Colon (tissue), 2 donors: ENCODE measurements around the gene TMEM258.

Experiments
- FAIRE-seq: peaks from 2 replicates; lab custom pipeline; 2012; peaks lifted over from hg19 to GRCh38; lab: Jason Lieb, UNC
- donor health status: control.
- donor health status: control.

The TMEM258 gene

DNA sequence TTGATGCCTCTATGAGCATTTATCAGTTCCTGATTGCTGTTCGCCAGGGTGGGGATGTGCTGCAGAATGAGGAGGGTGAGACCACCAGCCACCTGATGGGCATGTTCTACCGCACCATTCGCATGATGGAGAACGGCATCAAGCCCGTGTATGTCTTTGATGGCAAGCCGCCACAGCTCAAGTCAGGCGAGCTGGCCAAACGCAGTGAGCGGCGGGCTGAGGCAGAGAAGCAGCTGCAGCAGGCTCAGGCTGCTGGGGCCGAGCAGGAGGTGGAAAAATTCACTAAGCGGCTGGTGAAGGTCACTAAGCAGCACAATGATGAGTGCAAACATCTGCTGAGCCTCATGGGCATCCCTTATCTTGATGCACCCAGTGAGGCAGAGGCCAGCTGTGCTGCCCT is 3.1 kb upstream of the TMEM258 start:
- no peak for FAIRE-seq

DNA sequence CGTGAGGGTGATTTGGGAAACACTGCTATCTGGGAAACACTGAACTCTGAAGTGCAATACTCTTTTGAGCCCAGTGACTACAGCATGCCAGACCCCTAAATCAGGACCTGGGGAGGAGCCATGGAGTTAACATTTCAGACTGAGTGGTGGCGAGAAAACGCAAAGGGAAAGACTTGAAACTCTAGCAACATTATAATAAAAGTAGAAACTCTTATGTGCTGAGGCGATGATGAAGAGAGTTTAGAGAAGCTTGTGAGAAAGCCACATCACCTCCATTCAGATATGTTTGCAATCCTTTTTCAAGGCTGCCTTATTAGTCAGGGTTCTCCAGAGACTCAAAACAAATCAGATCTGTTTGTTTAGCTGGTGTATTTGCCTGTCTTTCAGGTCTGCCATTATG is 2.2 kb upstream of the TMEM258 start:
- no peak for FAIRE-seq

DNA sequence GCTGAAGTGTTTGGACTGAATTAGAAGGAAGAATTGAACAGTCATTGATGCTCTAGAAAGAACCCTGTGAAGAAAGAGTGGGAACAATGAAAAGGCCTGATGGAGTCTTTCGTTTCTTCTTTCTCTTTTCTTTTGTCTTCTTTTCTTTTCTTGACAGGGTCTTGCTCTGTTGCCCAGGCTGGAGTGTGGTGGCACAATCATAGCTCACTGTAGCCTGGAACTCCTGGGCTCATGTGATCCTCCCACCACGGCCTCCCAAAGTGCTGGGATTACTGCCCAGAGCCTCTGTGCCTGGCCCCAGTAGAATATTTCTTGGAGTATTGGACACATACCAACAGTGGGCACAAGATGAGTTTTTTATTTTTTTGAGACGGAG is 1.4 kb upstream of the TMEM258 start:
- FAIRE-seq = no peak

- no peak for FAIRE-seq
Measured at GRCh38 chr11:61793083-61793828, 857 bp upstream of the TMEM258 start.

GRCh38 chr11:61791737-61792309 is 576 bp downstream of the TMEM258 start:
- no peak for FAIRE-seq

DNA sequence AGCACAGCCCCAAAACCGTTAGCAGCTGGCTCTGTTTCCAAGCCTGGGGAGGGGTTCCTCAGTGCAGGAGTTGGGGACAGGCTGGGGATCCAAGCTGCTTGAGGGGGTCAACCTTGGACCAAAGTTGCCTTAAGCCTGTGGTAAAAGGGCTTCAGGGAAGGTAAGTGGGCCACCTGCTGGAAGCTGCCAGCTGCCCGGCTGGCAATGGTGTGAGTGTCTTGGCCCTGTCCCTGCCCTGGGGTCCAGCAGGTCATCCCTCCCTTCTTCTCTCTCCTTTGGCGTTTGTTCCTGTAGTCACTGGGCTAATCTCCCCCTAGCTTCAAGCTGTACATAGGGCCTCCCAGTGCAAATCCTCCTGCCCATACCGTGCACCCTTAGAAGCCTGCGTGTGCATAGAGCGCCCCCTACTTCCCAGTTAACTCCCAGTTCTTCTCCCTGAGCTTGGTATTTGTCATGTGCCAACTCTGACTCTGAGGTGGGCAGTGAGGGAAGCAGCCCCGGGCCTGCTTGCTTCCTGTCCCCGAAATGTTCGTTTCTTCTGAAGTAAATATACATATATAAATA is 4.4 kb downstream of the TMEM258 start:
- no peak for FAIRE-seq

GRCh38 chr11:61785837-61786402 is 6.5 kb downstream of the TMEM258 start:
- FAIRE-seq = no peak

- no peak for FAIRE-seq
Measured at GRCh38 chr11:61784506-61784805, 7.9 kb downstream of the TMEM258 start.

- FAIRE-seq = no peak
Measured at GRCh38 chr11:61783717-61784505, 8.5 kb downstream of the TMEM258 start.

- FAIRE-seq = no peak
Measured at GRCh38 chr11:61782841-61783240, 9.6 kb downstream of the TMEM258 start.

GRCh38 chr11:61782299-61782698 is 10.1 kb downstream of the TMEM258 start:
- FAIRE-seq = no peak

GRCh38 chr11:61781585-61781984 is 10.8 kb downstream of the TMEM258 start:
- FAIRE-seq = no peak

- FAIRE-seq = no peak
Measured at GRCh38 chr11:61780581-61781162, 11.7 kb downstream of the TMEM258 start.

- no peak for FAIRE-seq
Measured at GRCh38 chr11:61779666-61780525, 12.5 kb downstream of the TMEM258 start.

DNA sequence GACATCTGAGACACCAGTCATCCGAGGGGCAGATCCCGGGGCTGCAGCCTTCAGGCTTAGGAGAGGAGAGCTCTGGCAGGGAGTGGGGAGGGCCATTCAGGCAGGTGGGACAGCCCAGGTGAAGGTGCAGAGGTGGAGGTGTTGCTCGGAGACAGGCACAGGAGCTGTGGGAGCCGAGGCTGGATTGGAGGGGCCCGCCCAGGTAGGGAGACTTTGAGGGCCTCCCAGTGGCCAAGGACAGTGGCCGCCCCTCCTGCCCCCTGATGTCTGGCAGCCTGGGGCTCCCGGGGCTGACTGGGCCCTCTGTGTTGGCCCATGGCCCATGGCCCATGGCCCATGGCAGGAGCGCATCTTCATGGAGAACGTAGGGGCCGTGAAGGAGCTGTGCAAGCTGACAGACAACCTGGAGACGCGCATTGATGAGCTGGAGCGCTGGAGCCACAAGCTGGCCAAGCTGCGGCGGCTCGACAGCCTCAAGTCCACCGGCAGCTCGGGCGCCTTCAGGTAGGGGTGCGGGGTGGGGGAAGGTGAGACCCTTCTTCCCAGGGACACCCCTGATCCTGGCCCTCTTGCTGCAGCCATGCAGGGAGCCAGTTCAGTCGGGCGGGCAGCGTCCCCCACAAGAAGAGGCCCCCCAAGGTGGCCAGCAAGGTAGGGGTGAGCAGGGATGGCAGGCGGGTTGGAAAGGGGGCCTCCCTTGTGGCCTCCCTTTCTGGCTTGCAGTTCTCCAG is 13.3 kb downstream of the TMEM258 start:
- no peak for FAIRE-seq

DNA sequence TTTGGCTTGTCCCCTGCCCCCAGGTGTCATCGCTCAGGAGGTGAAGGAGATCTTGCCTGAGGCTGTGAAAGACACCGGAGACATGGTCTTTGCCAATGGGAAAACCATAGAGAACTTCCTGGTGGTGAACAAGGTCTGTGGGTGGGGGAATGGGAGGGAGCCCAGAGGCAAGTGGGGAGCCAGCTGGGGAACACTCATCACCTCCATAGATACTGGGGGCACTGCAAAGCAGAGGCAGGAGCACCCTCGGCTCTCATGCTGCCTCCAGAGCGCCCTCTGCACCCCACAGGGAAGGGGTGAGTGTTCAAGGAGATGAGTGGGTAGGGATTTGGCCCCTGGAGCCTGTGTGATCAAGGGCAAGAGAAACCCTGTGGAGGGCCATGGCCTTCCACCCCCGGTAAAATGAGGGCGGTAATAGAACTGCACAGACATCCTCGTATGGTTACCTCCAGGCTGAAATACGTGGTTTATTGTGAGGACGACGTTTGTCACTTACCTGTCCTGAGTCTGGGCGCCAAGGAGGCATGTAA is 14.0 kb downstream of the TMEM258 start:
- no peak for FAIRE-seq

DNA sequence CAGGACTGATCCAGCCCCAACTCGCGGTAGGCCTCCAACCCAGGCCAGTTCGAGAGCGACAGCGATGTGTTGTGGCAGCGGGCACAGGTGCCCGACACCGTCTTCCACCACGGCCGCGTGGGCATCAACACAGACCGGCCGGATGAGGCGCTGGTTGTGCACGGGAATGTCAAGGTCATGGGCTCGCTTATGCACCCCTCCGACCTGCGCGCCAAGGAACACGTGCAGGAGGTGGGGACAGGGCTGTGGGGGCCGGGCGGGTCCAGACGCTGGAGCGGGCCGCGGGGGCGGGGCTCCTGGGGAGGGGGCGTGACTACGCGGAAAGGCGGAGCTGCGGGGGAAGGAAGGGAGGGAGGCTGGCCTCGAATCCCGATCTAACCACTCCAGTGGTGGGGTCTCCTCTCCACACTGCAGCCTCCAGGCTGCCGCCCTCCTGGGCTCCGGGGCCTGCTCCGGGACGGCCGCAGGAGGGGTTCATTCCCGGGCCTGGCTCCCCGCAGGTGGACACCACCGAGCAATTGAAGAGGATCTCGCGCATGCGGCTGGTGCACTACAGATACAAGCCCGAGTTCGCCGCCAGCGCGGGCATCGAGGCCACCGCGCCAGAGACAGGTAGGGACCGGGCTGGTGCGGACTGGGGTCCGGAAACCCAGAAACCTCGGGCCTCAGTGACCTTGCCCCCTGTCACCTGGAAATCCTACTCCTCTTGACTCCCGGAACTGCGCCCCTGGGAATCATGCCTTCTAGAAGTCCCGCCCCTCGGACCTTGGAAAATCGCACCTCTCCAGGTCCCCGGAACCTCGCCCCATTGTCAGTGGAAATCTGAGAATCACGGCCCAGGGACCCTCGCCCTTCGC is 14.9 kb downstream of the TMEM258 start:
- FAIRE-seq = no peak

GRCh38 chr11:61776561-61777075 is 15.8 kb downstream of the TMEM258 start:
- FAIRE-seq = no peak
